ENCODE results near the gene EMILIN1. TPM values are rescaled to one million over a fixed set of nuclear protein-coding genes. Genes with fewer than 3 reads are reported as not detected.

Gene EMILIN1
- total RNA-seq, 1 experiment from 2014 or later: 1.2 TPM

DNA sequence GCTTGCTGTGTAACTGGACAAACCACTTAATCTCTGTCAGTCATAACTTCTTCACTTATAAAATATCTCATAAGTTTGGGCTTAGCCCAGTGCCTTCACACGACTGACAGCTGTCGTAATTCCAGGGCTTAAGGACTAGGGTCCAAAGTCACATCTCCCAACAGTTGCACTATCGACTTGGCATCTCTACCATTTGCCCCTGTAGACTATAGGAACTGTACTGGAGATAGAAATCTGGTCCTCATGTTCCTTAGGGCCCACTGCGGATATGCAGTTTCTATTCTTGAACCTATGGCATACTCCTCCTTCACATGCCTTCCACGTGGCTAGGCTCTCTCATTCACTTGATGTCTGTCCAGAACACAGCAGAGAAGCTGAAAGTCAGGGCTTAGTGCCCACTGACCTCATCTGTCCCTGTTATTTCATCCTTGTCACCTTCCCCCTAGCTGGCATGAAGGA lies 47.9 kb downstream of the EMILIN1 start:
- Mint-ChIP-seq H3K27me3 (ENCODE audit: low read depth) (peaks cover 29% of the 10 kb centered on the region), H3K4me1 (peaks cover 7 to 12% of the 10 kb centered on the region in 2 experiments), H3K9me3 (no peaks in the 10 kb centered on the region), H3K36me3 (ENCODE audit: insufficient read depth in 1 of 3, low read depth in 3 of 3) (peaks cover 4 to 19% (median 13%) of the 10 kb centered on the region in 3 experiments; a peak in 5 of 7 replicates), H3K4me3 (no peak overlapping the region), H3K27ac (no peak overlapping the region)
- H3K79me1 ChIP-seq (ENCODE audit: insufficient read depth, low read depth, low read length, poor library complexity, severe bottlenecking): no peaks in the 10 kb centered on the region
- no CpG with 5 or more reads among the region's 5 CpGs for WGBS (ENCODE audit: extremely low coverage, insufficient read length, low lambda C conversion rate)
- no peak overlapping the region for H3K23ac ChIP-seq (ENCODE audit: insufficient read length, low read depth, low read length)
- no peak overlapping the region for H2AK5ac ChIP-seq (ENCODE audit: insufficient read length, low read length)
- H3K27ac ChIP-seq (ENCODE audit: insufficient read length, low read depth, low read length): no peak overlapping the region
- no peak overlapping the region for H2BK20ac ChIP-seq (ENCODE audit: low read depth, low read length, poor library complexity, severe bottlenecking)
- H3K4me1 ChIP-seq (ENCODE audit: insufficient read depth, low read length): no peaks in the 10 kb centered on the region; the same call in 1 of the 2 replicates
- H3K56ac ChIP-seq (ENCODE audit: insufficient read length, low read depth, low read length): no peak overlapping the region
- H2BK12ac ChIP-seq (ENCODE audit: insufficient read length, low read depth, low read length): no peak overlapping the region
- peaks cover 7% of the 10 kb centered on the region; the same call in 1 of the 2 replicates for H3K27me3 ChIP-seq (ENCODE audit: insufficient read depth, low read length)
- no peak overlapping the region for H4K8ac ChIP-seq (replicated peaks; ENCODE audit: insufficient read length, low read depth, low read length)
- H3K9me3 ChIP-seq (ENCODE audit: control insufficient read depth, low read depth, low read length): no peaks in the 10 kb centered on the region
- H3K4me2 ChIP-seq (ENCODE audit: insufficient read depth, insufficient read length, low read length): no peak overlapping the region
- H2BK120ac ChIP-seq (ENCODE audit: low read depth, low read length, poor library complexity, severe bottlenecking): no peak overlapping the region
- no peak overlapping the region for H3K14ac ChIP-seq (ENCODE audit: insufficient read depth, low read length)
- peaks cover 2% of the 10 kb centered on the region for H4K20me1 ChIP-seq (ENCODE audit: control insufficient read depth, insufficient read depth, insufficient read length)
- no peak overlapping the region for H2BK15ac ChIP-seq (ENCODE audit: low read depth, low read length)
- no peak for DNase-seq
- no peak overlapping the region for H3K9ac ChIP-seq (ENCODE audit: extremely low read depth, insufficient read length, low read length)
- no peak overlapping the region for H3T11ph ChIP-seq (ENCODE audit: low read length)
- no peak overlapping the region for H3K18ac ChIP-seq (ENCODE audit: insufficient read length, low read depth, low read length)
- H3K79me2 ChIP-seq (ENCODE audit: insufficient read depth, low read length): no peaks in the 10 kb centered on the region
- no peak overlapping the region for H2BK5ac ChIP-seq (ENCODE audit: insufficient read length, low read length)
- H2AFZ ChIP-seq (ENCODE audit: low read length): no peak overlapping the region
- TF ChIP-seq, protein P1, sequence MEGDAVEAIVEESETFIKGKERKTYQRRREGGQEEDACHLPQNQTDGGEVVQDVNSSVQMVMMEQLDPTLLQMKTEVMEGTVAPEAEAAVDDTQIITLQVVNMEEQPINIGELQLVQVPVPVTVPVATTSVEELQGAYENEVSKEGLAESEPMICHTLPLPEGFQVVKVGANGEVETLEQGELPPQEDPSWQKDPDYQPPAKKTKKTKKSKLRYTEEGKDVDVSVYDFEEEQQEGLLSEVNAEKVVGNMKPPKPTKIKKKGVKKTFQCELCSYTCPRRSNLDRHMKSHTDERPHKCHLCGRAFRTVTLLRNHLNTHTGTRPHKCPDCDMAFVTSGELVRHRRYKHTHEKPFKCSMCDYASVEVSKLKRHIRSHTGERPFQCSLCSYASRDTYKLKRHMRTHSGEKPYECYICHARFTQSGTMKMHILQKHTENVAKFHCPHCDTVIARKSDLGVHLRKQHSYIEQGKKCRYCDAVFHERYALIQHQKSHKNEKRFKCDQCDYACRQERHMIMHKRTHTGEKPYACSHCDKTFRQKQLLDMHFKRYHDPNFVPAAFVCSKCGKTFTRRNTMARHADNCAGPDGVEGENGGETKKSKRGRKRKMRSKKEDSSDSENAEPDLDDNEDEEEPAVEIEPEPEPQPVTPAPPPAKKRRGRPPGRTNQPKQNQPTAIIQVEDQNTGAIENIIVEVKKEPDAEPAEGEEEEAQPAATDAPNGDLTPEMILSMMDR (conservative IDR thresholded peaks at IDR 0.05): no peak
- H4K91ac ChIP-seq (ENCODE audit: insufficient read length, low read depth, low read length): no peak overlapping the region
- H3K23me2 ChIP-seq (ENCODE audit: insufficient read length, low read depth, low read length, poor library complexity, severe bottlenecking): peaks cover 4% of the 10 kb centered on the region
- H3K4ac ChIP-seq (ENCODE audit: low read depth, low read length): no peak overlapping the region
- H4K5ac ChIP-seq (ENCODE audit: insufficient read length, low read depth, low read length): no peak overlapping the region

All from H9 (cell line).